ENCODE measurements around the gene MIOS.

DNA sequence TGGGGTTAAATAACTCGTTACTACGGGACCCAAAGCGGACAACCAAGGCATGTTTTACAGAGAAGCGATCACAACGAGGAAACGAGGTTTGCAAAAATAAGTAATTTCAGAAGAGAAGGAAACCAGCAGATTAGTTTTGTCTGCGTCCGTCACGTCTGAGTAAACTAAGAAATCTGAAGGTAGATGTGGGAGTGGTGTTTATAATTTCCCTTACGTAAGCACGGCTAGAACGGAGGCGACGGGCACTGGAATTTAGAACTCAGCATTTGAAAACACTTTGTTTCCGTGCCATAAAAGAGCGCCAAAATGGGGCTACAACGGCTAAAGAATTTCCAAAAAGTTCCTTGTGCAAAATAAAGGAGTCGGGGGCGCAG lies 73.2 kb downstream of the MIOS start:
- TF ChIP-seq POLR2A (IDR thresholded peaks at IDR 0.05; ENCODE audit: borderline replicate concordance, extremely low read depth, insufficient read depth, insufficient read length) (no peak), CTCF (IDR thresholded peaks at IDR 0.05 in 2 of 3, conservative IDR thresholded peaks at IDR 0.05 in 1 of 3; ENCODE audit: borderline replicate concordance in 1 of 3, insufficient read depth in 1 of 3, low read depth in 2 of 3, low read length in 2 of 3) (no peak), RAD21 (IDR thresholded peaks at IDR 0.05; ENCODE audit: low read depth) (no peak), EGR1 (IDR thresholded peaks at IDR 0.05; ENCODE audit: low read depth) (no peak), EZH2 (IDR thresholded peaks at IDR 0.05) (no peak), REST (IDR thresholded peaks at IDR 0.05; ENCODE audit: low read depth) (no peak), SIN3A (IDR thresholded peaks at IDR 0.05; ENCODE audit: low read depth) (no peak; the same call in 1 of the 2 replicates)
